HG03108 (cell line): ENCODE results near the gene CCDC3.

Experiments used
- ATAC-seq: cut with Tn5 transposase; IDR thresholded peaks from one replicate; pipeline ENCODE4 v1.9.1; 2021; ENCODE audit warnings: moderate library complexity; ENCODE audit not compliant: unreplicated experiment

The CCDC3 gene

DNA sequence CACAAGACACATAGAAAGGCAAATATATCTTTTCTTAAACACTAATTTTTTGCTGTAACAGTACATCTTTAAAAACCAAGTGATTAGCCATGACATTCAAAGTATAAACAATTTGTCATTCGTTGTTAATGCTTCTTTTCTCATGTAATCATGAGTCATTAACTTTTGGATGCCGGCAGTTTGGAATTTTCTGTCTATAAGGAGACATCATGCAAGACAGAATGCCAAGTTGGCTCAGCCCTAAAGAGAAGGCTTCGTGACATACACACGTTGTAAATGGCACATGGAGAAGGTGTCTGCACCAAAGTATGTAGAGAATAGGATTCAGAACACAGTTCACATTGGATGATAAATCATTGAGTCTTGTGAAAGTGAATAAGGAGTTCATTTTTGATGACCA, 35.9 kb downstream of the CCDC3 start:
- no peak for ATAC-seq

DNA sequence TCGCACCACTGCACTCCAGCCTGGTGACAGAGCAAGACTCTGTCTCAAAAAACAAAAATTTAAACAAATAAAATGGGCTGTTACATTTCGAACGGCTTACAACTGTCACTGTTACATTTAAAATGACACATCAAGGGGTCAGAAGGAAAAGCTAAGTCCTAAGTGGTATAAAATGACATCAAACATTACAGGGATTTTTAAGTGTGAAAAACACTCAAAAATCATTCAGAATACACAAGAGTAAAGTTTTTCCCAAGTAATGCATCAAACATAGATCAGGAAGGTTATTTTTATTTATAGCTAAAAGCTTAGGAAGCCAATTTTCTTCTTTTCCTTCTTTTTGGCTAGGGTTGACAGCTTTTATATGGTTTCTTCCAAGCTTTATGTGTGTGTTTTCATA, 39.0 kb downstream of the CCDC3 start:
- no peak for ATAC-seq

- ATAC-seq: no peak
Measured at GRCh38 chr10:12961416-12962205, 39.9 kb downstream of the CCDC3 start.

DNA sequence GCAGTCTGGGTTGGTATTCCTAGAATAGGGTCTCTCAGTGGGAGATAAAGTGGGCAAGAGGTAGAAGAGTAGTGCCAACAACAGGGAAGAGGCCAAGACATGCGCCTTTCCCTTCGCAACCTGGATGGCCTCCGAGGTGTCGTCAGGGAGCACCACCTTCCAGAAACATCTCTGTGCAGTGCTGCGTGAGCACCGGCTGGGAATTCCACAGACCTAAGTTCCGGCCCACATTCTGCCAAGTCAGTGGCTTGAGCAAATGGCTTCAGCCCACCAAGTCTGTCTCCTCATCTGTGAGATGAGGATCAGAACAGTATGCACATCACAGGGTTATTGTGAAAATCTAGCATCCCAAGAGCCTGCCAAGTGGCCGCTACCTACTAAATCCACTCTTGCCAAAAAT, 40.6 kb downstream of the CCDC3 start:
- ATAC-seq: no peak

DNA sequence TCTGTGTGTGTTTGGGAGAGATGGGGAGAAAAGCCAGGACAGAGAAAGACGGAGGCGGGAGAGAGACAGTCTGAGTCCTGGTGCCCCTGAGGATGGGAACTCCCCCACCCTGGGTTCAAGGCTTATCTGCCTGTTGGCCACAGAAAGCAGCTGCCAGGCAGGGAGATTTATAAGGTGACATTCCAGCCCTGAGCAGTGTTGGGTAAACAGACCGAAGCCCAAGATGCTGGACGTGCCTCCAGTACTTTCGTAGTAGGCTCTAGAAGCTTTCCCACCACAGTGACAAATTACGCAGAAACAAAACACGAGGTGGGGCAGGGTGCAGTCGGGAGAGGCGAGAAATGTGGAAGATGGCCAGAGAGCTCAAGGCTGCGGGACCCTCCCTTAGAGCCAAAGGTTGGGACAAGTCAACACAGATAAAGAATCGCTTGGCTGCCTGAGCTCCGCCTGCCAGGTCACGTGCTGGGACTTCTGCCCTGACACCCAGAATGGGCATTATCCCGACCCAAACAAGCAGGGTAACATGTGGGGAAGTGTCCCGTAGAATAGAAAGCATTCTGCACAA, 41.1 kb downstream of the CCDC3 start:
- no peak for ATAC-seq

GRCh38 chr10:12958546-12959110, 42.9 kb downstream of the CCDC3 start:
- ATAC-seq: no peak

DNA sequence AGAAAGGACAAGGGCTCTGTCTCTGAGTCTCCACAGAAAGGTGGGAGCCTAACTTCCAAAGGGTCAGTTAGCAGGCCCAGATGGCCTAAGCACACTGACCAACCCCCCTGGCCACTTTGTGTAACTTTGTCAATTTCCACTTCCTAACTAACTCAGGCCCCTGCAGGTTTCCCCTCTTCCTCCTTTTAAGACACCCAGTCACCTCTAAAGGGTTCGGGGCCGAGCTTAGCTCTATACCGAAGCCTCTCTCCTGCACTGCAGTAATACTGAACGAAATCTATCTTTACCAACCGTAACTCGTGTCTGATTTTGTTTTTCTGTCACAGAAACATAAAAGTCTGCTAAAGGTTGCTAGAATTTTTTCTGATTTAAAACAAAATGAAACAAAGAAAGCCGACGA, 44.4 kb downstream of the CCDC3 start:
- ATAC-seq: no peak

DNA sequence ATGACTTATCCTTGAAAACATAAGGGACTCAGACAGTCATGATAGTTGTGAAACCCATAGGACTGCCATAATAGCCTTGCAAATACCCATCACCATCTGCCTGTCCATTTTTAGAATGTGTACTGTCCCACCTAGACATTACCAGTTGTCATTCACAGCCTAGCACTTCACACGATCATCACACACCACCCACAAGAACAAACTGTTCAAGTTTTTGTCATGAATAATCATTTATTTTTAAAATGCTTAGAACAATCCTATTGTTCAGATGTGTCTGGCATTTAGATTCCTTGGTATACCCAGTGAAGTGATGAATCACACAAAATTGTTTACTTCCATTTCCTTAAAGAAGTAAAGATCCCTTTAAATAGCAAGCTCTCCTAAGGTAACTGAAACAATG, 46.6 kb downstream of the CCDC3 start:
- no peak for ATAC-seq

- no peak for ATAC-seq
Measured at GRCh38 chr10:12950583-12951128, 50.9 kb downstream of the CCDC3 start.

DNA sequence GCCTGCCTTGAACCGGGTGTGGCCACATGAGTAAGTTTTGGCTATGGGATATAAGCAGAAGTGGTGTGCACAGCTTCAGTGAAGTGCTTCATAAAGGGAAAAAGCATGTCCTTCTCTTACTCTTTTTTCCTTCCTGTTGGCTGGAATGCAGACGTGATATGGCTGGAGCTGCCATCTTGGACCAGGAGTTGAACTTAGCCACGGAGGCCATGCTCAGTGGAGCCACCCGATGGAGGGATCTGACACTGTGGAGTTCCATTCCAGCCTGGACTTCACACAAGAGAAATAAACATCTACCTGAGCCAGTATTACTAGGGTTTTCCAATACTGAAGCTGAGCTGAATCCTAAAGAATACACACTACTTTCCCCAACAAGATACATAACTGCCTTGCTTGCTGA, 52.3 kb downstream of the CCDC3 start:
- ATAC-seq: no peak

DNA sequence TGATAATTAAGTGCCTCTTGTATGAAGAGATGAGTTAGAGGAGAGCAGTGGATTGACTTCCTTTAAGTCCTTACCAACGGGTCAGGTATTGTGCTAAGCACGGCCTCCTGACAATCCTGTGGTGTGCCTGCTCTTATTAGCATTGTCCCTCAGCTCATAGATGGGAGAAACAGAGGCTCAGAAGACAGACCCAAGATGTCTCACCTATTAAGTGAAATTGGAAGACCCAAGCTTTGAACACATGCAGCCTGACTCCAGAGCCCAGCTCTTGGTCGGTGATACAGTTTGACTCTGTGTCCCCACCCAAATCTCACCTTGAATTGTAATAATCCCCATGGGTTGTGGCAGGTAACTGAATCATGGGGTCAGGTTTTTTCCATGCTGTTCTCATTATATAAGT, 53.8 kb downstream of the CCDC3 start:
- ATAC-seq: no peak

GRCh38 chr10:12946372-12946771, 55.1 kb downstream of the CCDC3 start:
- no peak for ATAC-seq

GRCh38 chr10:12945690-12946359, 55.7 kb downstream of the CCDC3 start:
- no peak for ATAC-seq

GRCh38 chr10:12944931-12945330, 56.6 kb downstream of the CCDC3 start:
- ATAC-seq: no peak

GRCh38 chr10:12943425-12943824, 58.1 kb downstream of the CCDC3 start:
- no peak for ATAC-seq

- ATAC-seq: no peak
Measured at GRCh38 chr10:12941966-12942365, 59.5 kb downstream of the CCDC3 start.

GRCh38 chr10:12940791-12941190, 60.7 kb downstream of the CCDC3 start:
- no peak for ATAC-seq

GRCh38 chr10:12938271-12938670, 63.2 kb downstream of the CCDC3 start:
- no peak for ATAC-seq

DNA sequence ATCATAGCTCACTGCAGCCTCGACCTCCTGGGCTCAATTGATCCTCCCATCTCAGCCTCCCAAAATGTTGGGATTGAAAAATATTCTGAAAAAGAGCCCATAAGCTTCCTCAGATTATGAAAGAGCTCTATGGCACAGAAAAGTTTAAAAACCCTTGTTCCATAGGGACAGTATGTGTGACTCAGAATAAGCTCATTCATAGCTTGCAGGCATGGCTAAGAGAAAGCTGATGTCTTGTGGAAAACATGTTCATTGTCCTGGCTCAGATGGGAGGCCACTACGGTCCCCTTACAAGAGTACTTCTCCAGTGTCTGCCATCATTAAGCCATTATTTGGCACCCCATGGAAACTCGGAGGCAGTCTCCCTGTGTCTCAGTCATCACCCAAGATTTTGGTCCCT, 64.0 kb downstream of the CCDC3 start:
- ATAC-seq: no peak

GRCh38 chr10:12934777-12935176, 66.7 kb downstream of the CCDC3 start:
- ATAC-seq: no peak

GRCh38 chr10:12929381-12929780, 72.1 kb downstream of the CCDC3 start:
- no peak for ATAC-seq

DNA sequence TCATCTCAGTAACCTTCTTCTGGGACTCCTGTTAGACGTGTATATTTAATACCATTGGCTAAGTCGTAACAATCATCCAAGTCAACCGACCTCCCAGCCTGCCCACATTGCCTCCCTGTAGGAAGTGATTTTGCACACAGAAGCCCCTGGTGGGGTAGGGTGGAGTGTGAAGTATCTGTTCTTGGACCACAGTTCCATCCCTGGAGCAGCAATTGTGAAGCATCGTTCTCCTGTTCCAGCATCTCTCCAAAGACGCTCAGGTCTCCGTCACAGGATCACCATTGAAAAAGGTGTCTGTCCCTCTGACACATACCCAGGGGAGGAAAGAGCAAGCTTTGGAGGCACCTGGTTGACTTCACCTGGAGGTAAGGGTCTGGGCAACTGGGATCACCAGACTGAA, 72.9 kb downstream of the CCDC3 start:
- no peak for ATAC-seq
